SK-N-SH treated with all-trans-retinoic acid at 6 μM for 48 hours (cell line): ENCODE data around the gene ALDH1L2.

Source experiments
- ATAC-seq: fragments of 200-7000 bp; cut with Tn5 transposase; 3 replicates; pipeline ENCODE4 v1.9.1; 2020; ENCODE audit warnings: mild to moderate bottlenecking, moderate library complexity
- ARNTL ChIP-seq: fragments of 450-650 bp; formaldehyde crosslinking; IDR thresholded peaks from 2 replicates; pipeline ENCODE4 v1.5.0; 2020; ENCODE audit warnings: low read depth, mild to moderate bottlenecking, moderate library complexity, borderline replicate concordance
- BACH2 ChIP-seq: fragments of 250-450 bp; sonication (Bioruptor Pico); IDR thresholded peaks from 2 replicates; pipeline ENCODE4 v1.9.0; 2021; ENCODE audit warnings: mild to moderate bottlenecking, borderline replicate concordance
- CREB5 ChIP-seq: fragments of 250-450 bp; sonication (Bioruptor Pico); IDR thresholded peaks from 2 replicates; pipeline ENCODE4 v1.5.1; 2020; ENCODE audit warnings: low read depth, mild to moderate bottlenecking, moderate library complexity
- CSDC2 ChIP-seq: fragments of 250-450 bp; sonication (Bioruptor Pico); IDR thresholded peaks from 2 replicates; pipeline ENCODE4 v1.5.0; 2020; ENCODE audit warnings: mild to moderate bottlenecking, moderate library complexity
- CSRNP3 ChIP-seq: fragments of 250-450 bp; sonication (Bioruptor Pico); IDR thresholded peaks from 2 replicates; pipeline ENCODE4 v1.5.1; 2021; ENCODE audit warnings: mild to moderate bottlenecking, moderate library complexity
- GLIS3 ChIP-seq: fragments of 250-450 bp; sonication (Bioruptor Pico); IDR thresholded peaks from 2 replicates; pipeline ENCODE4 v1.5.0; 2020; ENCODE audit warnings: mild to moderate bottlenecking, moderate library complexity
- OSR1 ChIP-seq: fragments of 250-450 bp; sonication (Bioruptor Pico); IDR thresholded peaks from 2 replicates; pipeline ENCODE4 v1.8.0; 2022; ENCODE audit warnings: moderate library complexity, mild to moderate bottlenecking, inconsistent platforms
- PATZ1 ChIP-seq: fragments of 250-450 bp; sonication (Bioruptor Pico); IDR thresholded peaks from 2 replicates; pipeline ENCODE4 v1.8.0; 2020; ENCODE audit warnings: mild to moderate bottlenecking, moderate library complexity, borderline replicate concordance
- POU6F1 ChIP-seq: fragments of 250-450 bp; sonication (Bioruptor Pico); IDR thresholded peaks from 2 replicates; pipeline ENCODE4 v1.8.0; 2021; ENCODE audit warnings: low read depth, mild to moderate bottlenecking, moderate library complexity, borderline replicate concordance
- PPARA ChIP-seq: fragments of 250-450 bp; sonication (Bioruptor Pico); IDR thresholded peaks from 2 replicates; pipeline ENCODE4 v1.5.0; 2020; ENCODE audit warnings: mild to moderate bottlenecking, borderline replicate concordance
- SNAI2 ChIP-seq: fragments of 250-450 bp; sonication (Bioruptor Pico); IDR thresholded peaks from 2 replicates; pipeline ENCODE4 v1.5.0; 2020; ENCODE audit warnings: mild to moderate bottlenecking, moderate library complexity
- TCF4 ChIP-seq: fragments of 250-450 bp; sonication (Bioruptor Pico); IDR thresholded peaks from 2 replicates; pipeline ENCODE4 v1.8.0; 2021; ENCODE audit warnings: mild to moderate bottlenecking, moderate library complexity, borderline replicate concordance
- TOX ChIP-seq: fragments of 250-450 bp; sonication (Bioruptor Pico); IDR thresholded peaks from 2 replicates; pipeline ENCODE4 v1.8.0; 2021; ENCODE audit warnings: mild to moderate bottlenecking, moderate library complexity, borderline replicate concordance
- TSHZ2 ChIP-seq: fragments of 250-450 bp; sonication (Bioruptor Pico); IDR thresholded peaks from 2 replicates; pipeline ENCODE4 v1.5.0; 2020; ENCODE audit warnings: mild to moderate bottlenecking, moderate library complexity
- ZC3H10 ChIP-seq: fragments of 250-450 bp; sonication (Bioruptor Pico); IDR thresholded peaks from 2 replicates; pipeline ENCODE4 v1.5.1; 2021; ENCODE audit warnings: mild to moderate bottlenecking, moderate library complexity
- ZFP3 ChIP-seq: fragments of 250-450 bp; sonication (Bioruptor Pico); IDR thresholded peaks from 2 replicates; pipeline ENCODE4 v1.5.0; 2020; ENCODE audit warnings: mild to moderate bottlenecking, moderate library complexity
- ZFP30 ChIP-seq: fragments of 450-650 bp; formaldehyde crosslinking; IDR thresholded peaks from 2 replicates; pipeline ENCODE4 v1.5.0; 2022; ENCODE audit warnings: mild to moderate bottlenecking, moderate library complexity
- ZNF565 ChIP-seq: fragments of 450-650 bp; formaldehyde crosslinking; conservative IDR thresholded peaks from 2 replicates; pipeline ENCODE4 v1.5.0; 2020; ENCODE audit warnings: low read depth, mild to moderate bottlenecking, moderate library complexity
- ZNF70 ChIP-seq: fragments of 450-650 bp; formaldehyde crosslinking; IDR thresholded peaks from 2 replicates; pipeline ENCODE4 v1.5.0; 2020; ENCODE audit warnings: mild to moderate bottlenecking, moderate library complexity
- ZNF8 ChIP-seq: fragments of 450-650 bp; formaldehyde crosslinking; IDR thresholded peaks from 2 replicates; pipeline ENCODE4 v1.5.0; 2020; ENCODE audit warnings: mild to moderate bottlenecking, moderate library complexity

Gene ALDH1L2

GRCh38 chr12:105076913-105077312 lies 7.3 kb downstream of the ALDH1L2 start:
- no peak for ATAC-seq
- TF ChIP-seq ARNTL (CRISPR knock-in tag) (no peak), TSHZ2 (CRISPR knock-in tag) (no peak), ZFP30 (CRISPR knock-in tag) (no peak), GLIS3 (CRISPR knock-in tag) (no peak), PATZ1 (CRISPR knock-in tag) (no peak), CSDC2 (CRISPR knock-in tag) (no peak), PPARA (CRISPR knock-in tag) (no peak)

GRCh38 chr12:105076098-105076497 lies 8.2 kb downstream of the ALDH1L2 start:
- ATAC-seq = no peak
- TF ChIP-seq CSDC2 (CRISPR knock-in tag) (no peak), POU6F1 (CRISPR knock-in tag) (no peak), ZC3H10 (CRISPR knock-in tag) (no peak), TOX (CRISPR knock-in tag) (no peak), OSR1 (CRISPR knock-in tag) (no peak), ZNF8 (no peak), CSRNP3 (CRISPR knock-in tag) (no peak), SNAI2 (CRISPR knock-in tag) (no peak), TCF4 (CRISPR knock-in tag) (no peak), ZFP3 (CRISPR knock-in tag) (no peak), ZNF70 (no peak), PATZ1 (CRISPR knock-in tag) (no peak), CREB5 (CRISPR knock-in tag) (no peak), BACH2 (CRISPR knock-in tag) (no peak)

- no peak for ATAC-seq
- TF ChIP-seq ZNF70 = no peak
- no peak for TF ChIP-seq TCF4 (CRISPR knock-in tag)
- no peak for TF ChIP-seq TSHZ2 (CRISPR knock-in tag)
- no peak for TF ChIP-seq OSR1 (CRISPR knock-in tag)
- TF ChIP-seq TOX (CRISPR knock-in tag) = no peak
- TF ChIP-seq GLIS3 (CRISPR knock-in tag) = no peak
- TF ChIP-seq CSDC2 (CRISPR knock-in tag) = no peak
- TF ChIP-seq PATZ1 (CRISPR knock-in tag) = no peak
- TF ChIP-seq ZNF565 (CRISPR knock-in tag) = no peak
Measured at GRCh38 chr12:105072888-105073488, 11.3 kb downstream of the ALDH1L2 start.
